Adrenal gland (tissue), 12 donors: ENCODE measurements around the gene MAP3K6. TPM values are rescaled to one million over a fixed set of nuclear protein-coding genes. Genes with fewer than 3 reads are reported as not detected.

Source experiments
- DNase-seq, 7 donors: peaks; one replicate each; pipeline ENCODE4 v3.0.0-alpha.2; 2019 to 2020
- H3K27ac ChIP-seq, 5 donors: fragments of 200-600 bp; sonication (generic) in 4 of 5; 1 replicate in 3 of 5; 2 replicates in 2 of 5; pipeline versions ENCODE4 v1.5.1 to v1.8.0; 2016 to 2020; ENCODE audit warnings: mild to moderate bottlenecking in 1 of 5
- H3K27me3 ChIP-seq: fragments of 200-600 bp; 2 replicates; pipeline ENCODE4 v1.8.0; 2021
- H3K36me3 ChIP-seq, 2 donors: fragments of 200-600 bp; replicated peaks in 1 of 2; 1 replicate in 1 of 2; 2 replicates in 1 of 2; pipeline versions ENCODE4 v1.5.1 to v1.8.0; 2018 to 2022
- H3K4me1 ChIP-seq, 2 donors: fragments of 200-600 bp; replicated peaks in 1 of 2; 1 replicate in 1 of 2; 2 replicates in 1 of 2; pipeline versions ENCODE4 v1.5.1 to v1.8.0; 2018 to 2021
- H3K4me3 ChIP-seq, 4 donors: fragments of 200-600 bp; sonication (generic) in 3 of 4; one replicate each; pipeline ENCODE4 v1.5.1; 2016 to 2018
- H3K9me3 ChIP-seq, 3 donors: fragments of 200-600 bp; sonication (generic) in 1 of 3; replicated peaks in 1 of 3; 1 replicate in 2 of 3; 2 replicates in 1 of 3; pipeline versions ENCODE4 v1.5.1 to v1.8.0; 2016 to 2021
- POLR2A ChIP-seq, 2 donors: fragments of 450-650 bp; IDR thresholded peaks; one replicate each; pipeline ENCODE4 v1.6.1; 2017; ENCODE audit warnings: antibody characterized with exemption in 2 of 2, mild to moderate bottlenecking in 2 of 2, moderate library complexity in 1 of 2
- WGBS, 4 donors: extraction: QIAGEN DNeasy Blood & Tissue Kit in 2 of 4; methylation state at CpG; one replicate each; pipeline versions ENCODE4 v1.1.5 to v1.1.7; 2013 to 2017; 5-methylcytosine and 5-hydroxymethylcytosine counted together
- intact Hi-C, 2 donors: fragments of 100-400 bp; cut with DNase I; formaldehyde crosslinking; loops; one replicate each; pipeline versions ENCODE4 v1.14.1 to v1.15.0; 2022 to 2023
- polyA plus RNA-seq, 3 donors: library from polyadenylated mRNA; stranded (reverse); fragments of 200-250 nt in 2 of 3; fragments of 350-450 nt in 1 of 3; fragmentation: Illumina TruSeq in 1 of 3; extraction: RNeasy Lipid Tissue Mini Kit (QIAGEN cat#74804) in 1 of 3; gene quantifications; one replicate each; pipeline ENCODE4 v1.2.3, GENCODE V29; 2013 to 2014
- total RNA-seq, 9 donors: library from RNA; depleted of rRNA in 4 of 9; stranded (reverse); fragments of >200 nt in 4 of 9; fragments of 120-200 nt in 1 of 9; fragmentation: NEBNext Ultra II Directional in 1 of 9; extraction: Animal tissue kit (Norgen Biotek cat#: 25700) in 1 of 9; gene quantifications; one replicate each; pipeline versions ENCODE4 v1.1.0 to v1.2.4, GENCODE V29; 2013 to 2023
- TF ChIP-seq, protein P1 (sequence below), 6 experiments: fragments of 450-650 bp in 4 of 6; fragments of 200-600 bp in 2 of 6; sonication (generic) in 1 of 6; IDR thresholded peaks; 1 replicate in 5 of 6; 2 replicates in 1 of 6; pipeline versions ENCODE4 v1.5.1 to v1.8.0; 2016 to 2021; ENCODE audit warnings: antibody characterized with exemption in 6 of 6, mild to moderate bottlenecking in 2 of 6, moderate library complexity in 1 of 6
- donor health status: healthy with polysubstance abuse.
- donor health status: Bipolar disorder and iron deficiency.
- donor health status: DM: yes; HTN: yes; CAD: no.
- donor health status: DM: no; HTN: no; CAD: no.
- donor health status: DM: no; HTN: no; CAD: no.
- donor health status: DM: yes; HTN: yes; CAD: no.

MAP3K6 gene
- total and polyA plus RNA-seq, 12 donors, result 6.5 to 136 (median 26.6) TPM

DNA sequence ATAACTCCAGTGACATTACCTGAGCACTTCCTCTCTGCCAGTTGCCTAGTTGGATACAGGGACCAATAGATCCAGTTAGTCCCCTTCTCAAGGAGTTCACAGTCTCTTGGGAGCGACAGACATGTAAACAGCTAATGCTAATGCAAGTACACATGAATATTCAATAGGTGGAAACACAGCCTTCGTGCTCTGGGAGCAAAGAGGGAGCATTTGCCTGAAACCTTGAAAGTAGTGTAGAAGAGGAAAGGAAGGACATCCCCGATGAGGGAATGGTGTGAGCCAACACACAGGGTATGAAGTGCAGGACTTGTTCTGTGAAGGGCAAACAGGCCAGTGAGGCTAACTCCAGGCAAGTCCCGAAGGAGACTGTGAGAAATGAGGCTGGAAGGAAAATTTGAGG, 48.6 kb downstream of the MAP3K6 start:
- H3K27ac ChIP-seq, result no peak overlapping the region
- no peaks in the 10 kb centered on the region for H3K36me3 ChIP-seq
- intact Hi-C loops, result no loop called here
- TF ChIP-seq, protein P1, sequence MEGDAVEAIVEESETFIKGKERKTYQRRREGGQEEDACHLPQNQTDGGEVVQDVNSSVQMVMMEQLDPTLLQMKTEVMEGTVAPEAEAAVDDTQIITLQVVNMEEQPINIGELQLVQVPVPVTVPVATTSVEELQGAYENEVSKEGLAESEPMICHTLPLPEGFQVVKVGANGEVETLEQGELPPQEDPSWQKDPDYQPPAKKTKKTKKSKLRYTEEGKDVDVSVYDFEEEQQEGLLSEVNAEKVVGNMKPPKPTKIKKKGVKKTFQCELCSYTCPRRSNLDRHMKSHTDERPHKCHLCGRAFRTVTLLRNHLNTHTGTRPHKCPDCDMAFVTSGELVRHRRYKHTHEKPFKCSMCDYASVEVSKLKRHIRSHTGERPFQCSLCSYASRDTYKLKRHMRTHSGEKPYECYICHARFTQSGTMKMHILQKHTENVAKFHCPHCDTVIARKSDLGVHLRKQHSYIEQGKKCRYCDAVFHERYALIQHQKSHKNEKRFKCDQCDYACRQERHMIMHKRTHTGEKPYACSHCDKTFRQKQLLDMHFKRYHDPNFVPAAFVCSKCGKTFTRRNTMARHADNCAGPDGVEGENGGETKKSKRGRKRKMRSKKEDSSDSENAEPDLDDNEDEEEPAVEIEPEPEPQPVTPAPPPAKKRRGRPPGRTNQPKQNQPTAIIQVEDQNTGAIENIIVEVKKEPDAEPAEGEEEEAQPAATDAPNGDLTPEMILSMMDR (IDR thresholded peaks at IDR 0.05), result no peak
- TF ChIP-seq POLR2A (IDR thresholded peaks at IDR 0.05), result no peak
- H3K4me3 ChIP-seq, result no peak overlapping the region
- no peaks in the 10 kb centered on the region for H3K9me3 ChIP-seq
- H3K4me1 ChIP-seq, result peaks cover 5 to 8% of the 10 kb centered on the region in 2 donors
- WGBS, 4 donors, result 22 to 28% (median 22%) methylated on average over 4 of the region's 4 CpGs
- no peaks in the 10 kb centered on the region for H3K27me3 ChIP-seq
- no peak for DNase-seq

DNA sequence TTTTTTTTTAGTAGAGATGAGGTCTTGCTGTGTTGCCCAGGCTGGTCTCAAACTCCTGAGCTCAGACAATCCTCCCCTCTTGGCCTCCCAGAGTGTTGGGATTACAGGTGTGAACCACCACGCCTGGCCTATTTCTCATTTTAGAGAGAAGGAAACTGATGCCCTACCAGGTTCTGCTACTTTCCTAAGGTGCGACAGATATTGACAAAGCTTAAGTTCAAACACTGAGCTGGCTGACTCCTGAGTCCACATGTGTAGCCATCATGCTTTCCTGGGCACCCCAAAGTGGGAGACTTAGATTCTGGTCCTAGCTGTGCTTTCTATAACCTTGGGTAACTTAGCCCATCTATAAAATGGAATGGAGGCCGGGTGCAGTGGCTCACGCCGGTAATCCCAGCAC, 49.9 kb downstream of the MAP3K6 start:
- no peak for DNase-seq
- Histone ChIP-seq H3K4me1 (peaks cover 0 to 4% of the 10 kb centered on the region in 2 donors), H3K27ac (no peak overlapping the region), H3K36me3 (no peaks in the 10 kb centered on the region), H3K9me3 (no peaks in the 10 kb centered on the region), H3K4me3 (no peak overlapping the region), H3K27me3 (no peaks in the 10 kb centered on the region)
- intact Hi-C loops, result no loop called here
- no peak for TF ChIP-seq POLR2A (IDR thresholded peaks at IDR 0.05)
- TF ChIP-seq, protein P1 (IDR thresholded peaks at IDR 0.05), result no peak
- WGBS, 4 donors, result 62 to 79% (median 71%) methylated on average over 5 of the region's 5 CpGs

DNA sequence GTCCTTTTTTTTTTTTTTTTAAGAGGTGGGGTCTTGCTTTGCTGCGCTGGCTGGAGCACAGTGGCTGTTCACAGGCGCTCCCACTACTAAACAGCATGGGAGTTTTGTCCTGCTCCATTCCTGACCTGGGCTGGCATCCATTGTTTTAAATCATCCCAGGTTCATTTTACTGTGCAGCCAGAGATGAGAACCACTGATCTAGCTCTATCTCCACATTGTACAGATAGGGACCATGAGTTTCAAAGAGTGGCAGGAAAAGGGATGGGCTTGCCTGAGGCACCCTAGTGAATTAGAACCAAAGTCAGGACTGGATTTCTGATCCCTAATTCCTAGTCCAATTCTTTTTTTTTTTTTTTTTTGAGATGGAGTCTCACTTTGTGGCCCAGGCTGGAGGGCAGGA, 52.0 kb downstream of the MAP3K6 start:
- DNase-seq, result no peak
- H3K36me3 ChIP-seq, result no peaks in the 10 kb centered on the region
- no peaks in the 10 kb centered on the region for H3K4me1 ChIP-seq
- TF ChIP-seq POLR2A (IDR thresholded peaks at IDR 0.05), result no peak
- TF ChIP-seq, protein P1 (IDR thresholded peaks at IDR 0.05), result no peak
- WGBS, 4 donors, result 48 to 66% (median 59%) methylated on average over 2 of the region's 2 CpGs
- H3K27ac ChIP-seq, result no peak overlapping the region
- no peak overlapping the region for H3K4me3 ChIP-seq
- intact Hi-C loops, result no loop called here
- no peaks in the 10 kb centered on the region for H3K9me3 ChIP-seq
- H3K27me3 ChIP-seq, result no peaks in the 10 kb centered on the region

DNA sequence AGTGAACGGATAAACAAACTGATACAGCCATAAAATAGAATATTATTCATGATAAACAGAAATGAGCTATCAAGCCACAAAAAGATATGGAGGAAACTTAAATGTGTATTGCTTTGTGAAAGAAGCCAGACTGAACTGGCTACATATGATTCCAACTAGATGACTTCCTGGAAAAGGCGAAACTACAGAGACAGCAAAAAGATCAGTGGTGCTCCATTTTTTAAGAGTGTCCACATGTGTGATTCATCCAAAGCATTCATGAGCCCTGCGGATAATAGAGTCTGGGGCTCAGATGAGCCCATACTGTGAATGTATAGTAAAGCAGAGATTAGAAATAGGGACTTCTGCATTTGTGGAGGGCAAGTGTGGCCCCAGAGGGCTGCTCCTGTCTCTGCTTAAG, 52.6 kb downstream of the MAP3K6 start:
- no peak for DNase-seq
- WGBS, 4 donors, result 66 to 87% (median 70%) methylated on average over 3 of the region's 3 CpGs
- H3K4me1 ChIP-seq, result no peaks in the 10 kb centered on the region
- H3K27ac ChIP-seq, result no peak overlapping the region
- TF ChIP-seq, protein P1 (IDR thresholded peaks at IDR 0.05), result no peak
- no peak for TF ChIP-seq POLR2A (IDR thresholded peaks at IDR 0.05)
- no peaks in the 10 kb centered on the region for H3K27me3 ChIP-seq
- H3K4me3 ChIP-seq, result no peak overlapping the region
- no peaks in the 10 kb centered on the region for H3K9me3 ChIP-seq
- H3K36me3 ChIP-seq, result no peaks in the 10 kb centered on the region
- intact Hi-C loops, result no loop called here
